CD4-positive, alpha-beta T cell treated with Interleukin-12 subunit alpha and Interleukin-12 subunit beta, for 1 hour (primary cell): ENCODE results near the gene C1orf198.

ENCODE experiments used
- DNase-seq: peaks from one replicate; pipeline ENCODE4 v3.0.0-alpha.2; 2020

Gene C1orf198

GRCh38 chr1:230807029-230807428 lies 61.3 kb downstream of the C1orf198 start:
- DNase-seq = no peak

DNA sequence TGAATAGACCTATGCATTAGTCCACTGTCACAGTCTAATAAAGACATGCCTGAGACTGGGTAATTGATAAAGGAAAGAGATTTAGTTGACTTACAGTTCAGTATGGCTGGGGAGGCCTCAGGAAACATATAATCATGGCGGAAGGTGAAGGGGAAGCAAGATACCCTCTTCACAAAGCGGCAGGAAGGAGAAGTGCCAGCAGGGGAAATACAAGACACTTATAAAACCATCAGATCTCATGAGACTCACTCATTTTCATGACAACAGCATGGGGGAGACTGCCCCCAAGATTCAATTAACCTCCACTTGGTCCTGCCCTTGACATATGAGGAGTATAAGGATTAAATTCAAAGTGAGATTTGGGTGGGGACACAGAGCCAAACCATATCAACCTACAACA lies 61.8 kb downstream of the C1orf198 start:
- DNase-seq = no peak

GRCh38 chr1:230804396-230804795 lies 63.9 kb downstream of the C1orf198 start:
- no peak for DNase-seq

- no peak for DNase-seq
Observed at GRCh38 chr1:230800891-230801840, 67.2 kb downstream of the C1orf198 start.

DNA sequence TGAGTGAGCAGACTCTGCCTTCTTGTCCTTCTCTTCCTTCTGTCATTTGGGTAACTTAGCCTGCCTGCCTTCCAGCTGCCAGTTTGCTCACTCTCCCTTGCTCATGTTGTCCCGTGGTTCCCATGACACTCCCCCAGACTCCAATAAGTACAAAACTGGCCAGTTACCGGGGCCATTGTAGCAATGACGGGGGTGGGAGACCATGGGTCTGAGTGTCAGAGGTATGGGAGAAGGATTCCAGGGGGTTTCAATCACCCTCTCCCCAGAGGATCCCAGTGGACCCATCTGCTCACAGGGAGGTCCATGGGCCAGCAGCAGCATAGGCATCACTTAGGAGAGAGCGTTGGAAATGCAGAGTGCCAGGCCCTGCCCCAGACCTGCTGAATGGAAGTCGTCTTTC lies 69.8 kb downstream of the C1orf198 start:
- no peak for DNase-seq

- peak; percentile 7 for DNase-seq
Observed at GRCh38 chr1:230797942-230798365, 70.4 kb downstream of the C1orf198 start.

DNA sequence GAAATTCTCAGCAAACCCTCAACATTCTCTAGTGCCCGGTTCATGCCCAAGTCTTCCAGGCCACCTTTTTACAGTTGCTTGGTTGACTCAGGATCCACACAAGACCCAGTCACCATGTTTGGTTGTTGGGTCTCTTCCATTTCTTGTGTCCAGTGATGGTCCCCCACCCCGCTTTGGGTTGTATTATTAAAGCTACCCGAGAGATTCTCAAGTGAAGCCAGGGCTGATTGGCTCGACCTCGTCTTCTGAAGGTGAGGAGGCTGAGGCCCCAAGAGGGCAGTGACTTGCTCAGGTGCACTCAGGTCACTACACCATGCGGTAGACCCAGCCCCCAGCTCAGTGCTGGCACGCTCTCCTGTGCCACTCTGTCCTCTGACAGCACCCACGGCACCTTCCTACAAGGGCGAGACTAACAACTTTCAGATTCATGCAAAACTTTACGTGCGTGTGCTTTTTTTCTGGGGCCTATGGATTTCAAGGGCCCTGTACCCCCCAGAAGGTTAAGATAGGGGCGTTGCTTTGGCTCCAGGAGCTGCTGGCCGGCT lies 70.9 kb downstream of the C1orf198 start:
- DNase-seq = no peak

GRCh38 chr1:230796626-230797025 lies 71.7 kb downstream of the C1orf198 start:
- no peak for DNase-seq

- no peak for DNase-seq
Observed at GRCh38 chr1:230794871-230795605, 73.3 kb downstream of the C1orf198 start.

- DNase-seq = no peak
Observed at GRCh38 chr1:230794431-230794830, 73.9 kb downstream of the C1orf198 start.

- no peak for DNase-seq
Observed at GRCh38 chr1:230793463-230793745, 74.9 kb downstream of the C1orf198 start.

DNA sequence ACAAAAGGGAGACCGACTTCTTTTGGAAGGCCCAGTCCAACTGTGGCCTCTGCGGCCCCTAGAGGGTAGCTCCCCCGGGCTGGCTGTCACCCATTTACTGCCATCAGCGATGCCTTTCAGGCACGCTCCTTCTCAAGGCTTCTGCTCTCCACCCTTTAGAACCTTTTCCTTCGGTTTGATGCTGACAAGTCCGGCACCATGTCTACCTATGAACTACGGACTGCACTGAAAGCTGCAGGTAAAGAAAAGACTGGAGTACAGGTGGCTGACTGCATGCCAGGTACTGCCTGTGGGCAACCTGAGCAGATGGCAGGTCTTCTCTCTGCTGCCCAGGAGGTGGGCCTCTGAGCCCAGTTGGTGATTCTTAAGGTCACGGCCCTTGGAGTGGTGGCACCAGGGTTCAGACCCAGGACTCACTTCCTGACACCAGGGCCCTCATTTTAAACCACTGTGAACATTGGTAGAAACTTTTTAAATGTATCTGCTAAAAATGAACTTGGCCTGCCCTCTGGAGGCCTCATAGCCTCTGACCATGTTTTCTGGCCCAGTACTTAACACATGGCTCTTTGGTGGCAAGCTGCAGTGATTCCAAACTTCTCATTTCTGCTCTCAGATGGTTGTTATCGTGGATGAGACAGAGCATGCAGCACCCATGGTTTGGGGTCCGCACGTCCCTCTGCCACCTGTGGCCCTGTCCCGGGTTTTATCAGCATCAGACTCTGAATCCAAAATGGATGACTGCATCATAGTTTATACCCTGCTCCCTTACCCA lies 75.4 kb downstream of the C1orf198 start:
- no peak for DNase-seq

- DNase-seq = no peak
Observed at GRCh38 chr1:230791986-230792564, 76.2 kb downstream of the C1orf198 start.

DNA sequence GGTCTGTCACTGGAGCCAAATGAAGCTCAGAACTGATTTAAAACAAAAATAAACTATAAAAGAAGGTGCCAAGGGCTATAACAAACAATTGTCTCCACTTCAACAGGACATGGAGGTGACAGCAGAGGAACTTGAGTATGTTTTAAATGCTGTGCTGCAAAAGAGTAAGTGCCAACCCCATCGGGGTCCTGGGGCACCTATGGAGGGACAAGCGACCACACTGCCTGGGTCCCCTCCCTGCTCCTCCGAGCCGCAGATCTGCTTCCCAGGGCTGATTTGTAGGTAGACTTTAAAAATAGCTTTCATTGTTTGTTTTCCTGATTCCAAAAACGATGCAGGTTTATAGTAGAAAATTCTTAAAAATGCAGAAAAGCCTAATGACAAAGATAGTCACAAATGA lies 78.3 kb downstream of the C1orf198 start:
- DNase-seq = no peak

DNA sequence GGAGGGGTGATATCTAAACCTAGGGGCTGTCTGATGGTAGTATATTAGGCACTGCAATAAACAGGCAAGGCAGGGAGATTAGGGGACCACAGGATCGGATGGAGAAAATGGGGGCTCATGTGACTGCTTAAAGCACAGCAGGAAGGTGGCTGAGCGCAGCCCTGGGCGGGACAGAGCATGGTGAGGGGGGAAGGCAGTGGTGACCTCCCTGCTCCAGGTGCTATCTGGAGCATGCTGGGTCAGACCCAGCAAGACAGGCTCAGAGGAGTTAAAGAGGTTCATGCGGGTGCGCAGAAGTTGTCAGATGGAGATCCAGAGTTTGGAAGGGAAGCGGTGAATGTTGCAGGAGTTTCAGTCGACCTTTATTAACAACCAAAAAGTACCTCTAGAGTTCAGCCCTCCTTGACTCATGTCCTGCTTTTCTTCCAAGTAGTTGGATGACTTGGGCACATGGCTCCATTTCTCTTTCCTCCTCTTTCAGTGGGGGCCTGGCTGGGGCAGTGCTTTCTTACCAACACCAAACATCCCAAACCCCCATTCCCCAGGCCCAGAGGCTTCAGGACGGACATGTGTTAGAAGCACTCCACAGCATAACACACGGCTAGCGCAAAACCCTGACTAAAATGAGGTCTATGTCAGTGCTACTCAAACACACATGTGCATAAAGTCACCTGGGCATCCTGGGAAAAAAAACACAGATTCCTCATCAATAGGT lies 79.6 kb downstream of the C1orf198 start:
- no peak for DNase-seq

DNA sequence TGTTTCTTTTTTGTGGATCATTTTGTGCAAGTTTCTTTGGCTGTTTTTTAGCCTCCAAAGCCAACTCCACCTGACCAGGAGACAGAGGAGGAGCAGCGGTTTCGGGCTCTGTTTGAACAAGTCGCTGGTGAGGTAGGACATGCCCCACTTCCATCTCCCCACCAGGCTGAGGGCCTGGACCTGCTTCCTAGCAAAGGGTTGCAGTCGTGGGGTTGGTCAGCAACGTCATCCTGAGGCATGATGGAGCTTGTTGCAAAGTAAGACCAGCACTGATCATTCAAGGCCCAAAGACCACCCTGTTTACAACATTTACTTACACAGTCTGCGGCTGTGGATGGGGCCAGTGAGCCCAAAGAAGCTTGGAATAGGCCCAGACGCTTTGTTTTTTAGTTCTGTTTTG lies 80.8 kb downstream of the C1orf198 start:
- DNase-seq = no peak
